Measurements from ENCODE around the gene HMOX2. TPM values are rescaled to one million over a fixed set of nuclear protein-coding genes. Genes with fewer than 3 reads are reported as not detected.

The HMOX2 gene
- total RNA-seq, 1 experiment from 2014 or later, result 48.5 TPM

- no peak overlapping the region for H3K4me3 ChIP-seq
- H3K4me1 ChIP-seq (replicated peaks), result peaks cover 57% of the 10 kb centered on the region
- H3K27ac ChIP-seq, result no peak overlapping the region
- DNase-seq (ENCODE audit: low read depth in 1 of 2, low spot score in 2 of 2), result no peak
- H3K36me3 ChIP-seq, result no peaks in the 10 kb centered on the region
- H3K27me3 ChIP-seq (replicated peaks), result no peaks in the 10 kb centered on the region
- H3K9me3 ChIP-seq (replicated peaks), result no peaks in the 10 kb centered on the region
These were observed 23.0 kb downstream of the HMOX2 start for GRCh38 chr16:4499196-4499555.

- Histone ChIP-seq H3K4me1 (replicated peaks) (peaks cover 47% of the 10 kb centered on the region), H3K4me3 (no peak overlapping the region), H3K36me3 (peaks cover under 1% of the 10 kb centered on the region; the same call in 1 of the 2 replicates), H3K9me3 (replicated peaks) (no peaks in the 10 kb centered on the region), H3K27ac (peak overlapping the region; percentile 62), H3K27me3 (replicated peaks) (no peaks in the 10 kb centered on the region)
- DNase-seq (ENCODE audit: low read depth in 1 of 2, low spot score in 2 of 2), result peak; percentile 64 to 73
These were observed 24.1 kb downstream of the HMOX2 start for GRCh38 chr16:4500272-4500671.

GRCh38 chr16:4501071-4501478 lies 24.9 kb downstream of the HMOX2 start:
- Histone ChIP-seq H3K27me3 (replicated peaks) (no peaks in the 10 kb centered on the region), H3K27ac (peak overlapping the region; percentile 62), H3K4me3 (no peak overlapping the region), H3K4me1 (replicated peaks) (peaks cover 39% of the 10 kb centered on the region), H3K36me3 (peaks cover 4% of the 10 kb centered on the region), H3K9me3 (replicated peaks) (no peaks in the 10 kb centered on the region)
- peak in 1 of 2 experiments; percentile 54 for DNase-seq (ENCODE audit: low read depth in 1 of 2, low spot score in 2 of 2)

- H3K4me3 ChIP-seq, result no peak overlapping the region
- H3K9me3 ChIP-seq (replicated peaks), result no peaks in the 10 kb centered on the region
- no peaks in the 10 kb centered on the region for H3K27me3 ChIP-seq (replicated peaks)
- peaks cover 44% of the 10 kb centered on the region for H3K36me3 ChIP-seq
- peaks cover 13% of the 10 kb centered on the region for H3K4me1 ChIP-seq (replicated peaks)
- no peak for DNase-seq (ENCODE audit: low read depth in 1 of 2, low spot score in 2 of 2)
- H3K27ac ChIP-seq, result no peak overlapping the region
These were observed 29.4 kb downstream of the HMOX2 start for GRCh38 chr16:4505356-4506147.

- Histone ChIP-seq H3K9me3 (replicated peaks) (no peaks in the 10 kb centered on the region), H3K27ac (no peak overlapping the region), H3K4me3 (no peak overlapping the region), H3K4me1 (replicated peaks) (peaks cover 4% of the 10 kb centered on the region), H3K27me3 (replicated peaks) (no peaks in the 10 kb centered on the region), H3K36me3 (peaks cover 52% of the 10 kb centered on the region)
- peak; percentile 34 to 61 for DNase-seq (ENCODE audit: low read depth in 1 of 2, low spot score in 2 of 2)
These were observed 30.3 kb downstream of the HMOX2 start for GRCh38 chr16:4506450-4506849.

- Histone ChIP-seq H3K4me1 (replicated peaks) (no peaks in the 10 kb centered on the region), H3K36me3 (peaks cover 64% of the 10 kb centered on the region), H3K27ac (no peak overlapping the region), H3K27me3 (replicated peaks) (no peaks in the 10 kb centered on the region), H3K9me3 (replicated peaks) (no peaks in the 10 kb centered on the region), H3K4me3 (no peak overlapping the region)
- no peak for DNase-seq (ENCODE audit: low read depth in 1 of 2, low spot score in 2 of 2)
These were observed 31.6 kb downstream of the HMOX2 start for GRCh38 chr16:4507588-4508345.

- no peak overlapping the region for H3K4me3 ChIP-seq
- no peak for DNase-seq (ENCODE audit: low read depth in 1 of 2, low spot score in 2 of 2)
- no peaks in the 10 kb centered on the region for H3K4me1 ChIP-seq (replicated peaks)
- no peaks in the 10 kb centered on the region for H3K27me3 ChIP-seq (replicated peaks)
- H3K27ac ChIP-seq, result no peak overlapping the region
- peaks cover 64% of the 10 kb centered on the region for H3K36me3 ChIP-seq
- no peaks in the 10 kb centered on the region for H3K9me3 ChIP-seq (replicated peaks)
These were observed 32.6 kb downstream of the HMOX2 start for GRCh38 chr16:4508806-4509205.

- no peaks in the 10 kb centered on the region for H3K4me1 ChIP-seq (replicated peaks)
- peaks cover 64% of the 10 kb centered on the region for H3K36me3 ChIP-seq
- H3K27ac ChIP-seq, result no peak overlapping the region
- no peaks in the 10 kb centered on the region for H3K27me3 ChIP-seq (replicated peaks)
- no peaks in the 10 kb centered on the region for H3K9me3 ChIP-seq (replicated peaks)
- H3K4me3 ChIP-seq, result no peak overlapping the region
- DNase-seq (ENCODE audit: low read depth in 1 of 2, low spot score in 2 of 2), result no peak
These were observed 33.2 kb downstream of the HMOX2 start for GRCh38 chr16:4509420-4509819.

GRCh38 chr16:4510131-4510530 lies 33.9 kb downstream of the HMOX2 start:
- H3K27ac ChIP-seq, result no peak overlapping the region
- no peaks in the 10 kb centered on the region for H3K9me3 ChIP-seq (replicated peaks)
- no peaks in the 10 kb centered on the region for H3K27me3 ChIP-seq (replicated peaks)
- peaks cover 64% of the 10 kb centered on the region for H3K36me3 ChIP-seq
- no peak overlapping the region for H3K4me3 ChIP-seq
- no peaks in the 10 kb centered on the region; the same call in 1 of the 2 replicates for H3K4me1 ChIP-seq (replicated peaks)
- no peak for DNase-seq (ENCODE audit: low read depth in 1 of 2, low spot score in 2 of 2)

- H3K4me1 ChIP-seq (replicated peaks), result peaks cover 7% of the 10 kb centered on the region; the same call in 1 of the 2 replicates
- no peak overlapping the region for H3K27ac ChIP-seq
- H3K36me3 ChIP-seq, result peaks cover 61% of the 10 kb centered on the region
- no peaks in the 10 kb centered on the region for H3K9me3 ChIP-seq (replicated peaks)
- H3K4me3 ChIP-seq, result no peak overlapping the region
- no peak for DNase-seq (ENCODE audit: low read depth in 1 of 2, low spot score in 2 of 2)
- H3K27me3 ChIP-seq (replicated peaks), result no peaks in the 10 kb centered on the region
These were observed 34.7 kb downstream of the HMOX2 start for GRCh38 chr16:4510747-4511426.

GRCh38 chr16:4511441-4512082 lies 35.4 kb downstream of the HMOX2 start:
- no peak overlapping the region for H3K27ac ChIP-seq
- no peak overlapping the region for H3K4me3 ChIP-seq
- no peaks in the 10 kb centered on the region for H3K9me3 ChIP-seq (replicated peaks)
- H3K27me3 ChIP-seq (replicated peaks), result no peaks in the 10 kb centered on the region
- peak; percentile 36 to 59 for DNase-seq (ENCODE audit: low read depth in 1 of 2, low spot score in 2 of 2)
- H3K36me3 ChIP-seq, result peaks cover 55% of the 10 kb centered on the region
- H3K4me1 ChIP-seq (replicated peaks), result peaks cover 9% of the 10 kb centered on the region; the same call in 1 of the 2 replicates

GRCh38 chr16:4512473-4512872 lies 36.3 kb downstream of the HMOX2 start:
- Histone ChIP-seq H3K27me3 (replicated peaks) (no peaks in the 10 kb centered on the region), H3K4me1 (replicated peaks) (peaks cover 9% of the 10 kb centered on the region; the same call in 1 of the 2 replicates), H3K36me3 (peaks cover 46% of the 10 kb centered on the region), H3K9me3 (replicated peaks) (no peaks in the 10 kb centered on the region), H3K27ac (no peak overlapping the region), H3K4me3 (no peak overlapping the region)
- no peak for DNase-seq (ENCODE audit: low read depth in 1 of 2, low spot score in 2 of 2)

- H3K36me3 ChIP-seq, result peaks cover 41% of the 10 kb centered on the region
- H3K27me3 ChIP-seq (replicated peaks), result no peaks in the 10 kb centered on the region
These were observed 37.1 kb downstream of the HMOX2 start for GRCh38 chr16:4513086-4513860.

More at GRCh38 chr16:4513086-4513860, 37.1 kb downstream of the HMOX2 start:
- no peak overlapping the region for H3K27ac ChIP-seq
- no peak overlapping the region for H3K4me3 ChIP-seq
- H3K9me3 ChIP-seq (replicated peaks), result no peaks in the 10 kb centered on the region
- peaks cover 9% of the 10 kb centered on the region; the same call in 1 of the 2 replicates for H3K4me1 ChIP-seq (replicated peaks)
- no peak for DNase-seq (ENCODE audit: low read depth in 1 of 2, low spot score in 2 of 2)
